Measurements from ENCODE around the gene PCDH9. TPM values are rescaled to one million over a fixed set of nuclear protein-coding genes. Genes with fewer than 3 reads are reported as not detected.

The PCDH9 gene
- total RNA-seq, 1 donor from 2014 or later: 9.8 TPM

GRCh38 chr13:67004511-67004910 is 225.6 kb downstream of the PCDH9 start:
- Mint-ChIP-seq H3K9me3 (ENCODE audit: low read depth) (no peaks in the 10 kb centered on the region), H3K27me3 (ENCODE audit: low read depth) (no peaks in the 10 kb centered on the region), H3K27ac (ENCODE audit: unreplicated experiment) (no peak overlapping the region), H3K36me3 (ENCODE audit: low read depth) (no peaks in the 10 kb centered on the region), H3K4me1 (ENCODE audit: low read depth) (peaks cover 4% of the 10 kb centered on the region), H3K4me3 (ENCODE audit: unreplicated experiment) (no peak overlapping the region)
- no peak for DNase-seq (ENCODE audit: low spot score)
- TF ChIP-seq, protein P1, sequence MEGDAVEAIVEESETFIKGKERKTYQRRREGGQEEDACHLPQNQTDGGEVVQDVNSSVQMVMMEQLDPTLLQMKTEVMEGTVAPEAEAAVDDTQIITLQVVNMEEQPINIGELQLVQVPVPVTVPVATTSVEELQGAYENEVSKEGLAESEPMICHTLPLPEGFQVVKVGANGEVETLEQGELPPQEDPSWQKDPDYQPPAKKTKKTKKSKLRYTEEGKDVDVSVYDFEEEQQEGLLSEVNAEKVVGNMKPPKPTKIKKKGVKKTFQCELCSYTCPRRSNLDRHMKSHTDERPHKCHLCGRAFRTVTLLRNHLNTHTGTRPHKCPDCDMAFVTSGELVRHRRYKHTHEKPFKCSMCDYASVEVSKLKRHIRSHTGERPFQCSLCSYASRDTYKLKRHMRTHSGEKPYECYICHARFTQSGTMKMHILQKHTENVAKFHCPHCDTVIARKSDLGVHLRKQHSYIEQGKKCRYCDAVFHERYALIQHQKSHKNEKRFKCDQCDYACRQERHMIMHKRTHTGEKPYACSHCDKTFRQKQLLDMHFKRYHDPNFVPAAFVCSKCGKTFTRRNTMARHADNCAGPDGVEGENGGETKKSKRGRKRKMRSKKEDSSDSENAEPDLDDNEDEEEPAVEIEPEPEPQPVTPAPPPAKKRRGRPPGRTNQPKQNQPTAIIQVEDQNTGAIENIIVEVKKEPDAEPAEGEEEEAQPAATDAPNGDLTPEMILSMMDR (IDR thresholded peaks at IDR 0.05): no peak

DNA sequence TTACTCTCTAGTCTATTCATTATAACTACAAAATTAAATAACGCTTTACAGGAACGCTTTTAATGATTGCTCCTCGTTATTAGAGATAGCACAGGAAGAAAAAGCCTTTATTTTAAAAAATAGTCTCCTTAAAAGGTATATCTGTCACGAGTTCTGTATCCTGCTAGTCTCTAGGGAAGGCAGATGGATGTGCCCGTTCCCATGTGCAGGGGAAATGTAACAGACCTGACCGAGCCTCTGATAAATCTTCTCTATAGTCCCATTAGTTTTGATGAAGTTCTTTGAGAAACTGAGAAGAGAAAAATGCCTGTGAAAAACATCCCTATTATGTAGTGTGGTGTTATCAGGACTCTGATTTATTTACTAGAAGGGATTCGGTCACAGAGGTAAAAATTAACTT is 226.4 kb downstream of the PCDH9 start:
- DNase-seq (ENCODE audit: low spot score): no peak
- Mint-ChIP-seq H3K4me3 (ENCODE audit: unreplicated experiment) (no peak overlapping the region), H3K27ac (ENCODE audit: unreplicated experiment) (no peak overlapping the region), H3K36me3 (ENCODE audit: low read depth) (no peaks in the 10 kb centered on the region), H3K9me3 (ENCODE audit: low read depth) (no peaks in the 10 kb centered on the region), H3K4me1 (ENCODE audit: low read depth) (peaks cover 4% of the 10 kb centered on the region), H3K27me3 (ENCODE audit: low read depth) (no peaks in the 10 kb centered on the region)
- TF ChIP-seq, protein P1 (IDR thresholded peaks at IDR 0.05): no peak

- peaks cover 4% of the 10 kb centered on the region for H3K4me1 Mint-ChIP-seq (ENCODE audit: low read depth)
- H3K27ac Mint-ChIP-seq (ENCODE audit: unreplicated experiment): no peak overlapping the region
- peaks cover 1% of the 10 kb centered on the region for H3K36me3 Mint-ChIP-seq (ENCODE audit: low read depth)
- no peak for DNase-seq (ENCODE audit: low spot score)
- H3K27me3 Mint-ChIP-seq (ENCODE audit: low read depth): no peaks in the 10 kb centered on the region
- no peak overlapping the region for H3K4me3 Mint-ChIP-seq (ENCODE audit: unreplicated experiment)
- TF ChIP-seq, protein P1 (IDR thresholded peaks at IDR 0.05): no peak
- H3K9me3 Mint-ChIP-seq (ENCODE audit: low read depth): no peaks in the 10 kb centered on the region
These were observed 228.8 kb downstream of the PCDH9 start for GRCh38 chr13:67001363-67001762.

- peaks cover 32% of the 10 kb centered on the region for H3K4me1 Mint-ChIP-seq (ENCODE audit: low read depth)
- H3K36me3 Mint-ChIP-seq (ENCODE audit: low read depth): peaks cover 1% of the 10 kb centered on the region
- H3K27ac Mint-ChIP-seq (ENCODE audit: unreplicated experiment): no peak overlapping the region
- TF ChIP-seq, protein P1 (IDR thresholded peaks at IDR 0.05): no peak
- no peaks in the 10 kb centered on the region for H3K27me3 Mint-ChIP-seq (ENCODE audit: low read depth)
- DNase-seq (ENCODE audit: low spot score): no peak
- no peaks in the 10 kb centered on the region for H3K9me3 Mint-ChIP-seq (ENCODE audit: low read depth)
- H3K4me3 Mint-ChIP-seq (ENCODE audit: unreplicated experiment): no peak overlapping the region
These were observed 233.6 kb downstream of the PCDH9 start for GRCh38 chr13:66996503-66996902.

DNA sequence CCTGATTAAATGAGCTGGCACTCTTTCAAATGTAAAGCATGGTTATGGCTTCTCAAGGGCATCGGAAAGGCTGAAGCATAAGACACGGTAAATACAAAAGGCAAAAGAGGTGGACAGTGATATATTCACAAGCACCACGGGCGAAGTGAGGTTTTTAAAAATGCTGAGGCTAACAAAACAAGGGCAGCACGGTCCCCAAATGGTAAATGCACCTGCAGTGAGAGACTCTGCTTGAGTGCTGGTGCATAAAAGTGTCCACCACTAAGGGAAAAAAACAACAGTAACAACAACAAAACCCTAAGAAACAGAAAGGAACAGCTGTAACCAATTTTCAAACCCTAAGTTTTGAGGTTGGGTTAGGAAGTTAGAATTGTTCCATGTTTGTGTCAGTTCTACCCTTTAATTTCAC is 234.9 kb downstream of the PCDH9 start:
- no peak for DNase-seq (ENCODE audit: low spot score)
- H3K36me3 Mint-ChIP-seq (ENCODE audit: low read depth): peaks cover 1% of the 10 kb centered on the region
- no peak overlapping the region for H3K27ac Mint-ChIP-seq (ENCODE audit: unreplicated experiment)
- peaks cover 28% of the 10 kb centered on the region for H3K4me1 Mint-ChIP-seq (ENCODE audit: low read depth)
- H3K27me3 Mint-ChIP-seq (ENCODE audit: low read depth): no peaks in the 10 kb centered on the region
- no peak overlapping the region for H3K4me3 Mint-ChIP-seq (ENCODE audit: unreplicated experiment)
- TF ChIP-seq, protein P1 (IDR thresholded peaks at IDR 0.05): no peak
- no peaks in the 10 kb centered on the region for H3K9me3 Mint-ChIP-seq (ENCODE audit: low read depth)
